Measurements from ENCODE around the gene FAM171A1.
"Not testable (repeated sequence)": the region's sequence is repeated elsewhere in the genome, so short reads cannot be mapped to it uniquely, and the experiment has no call there.

Gene FAM171A1

GRCh38 chr10:15213461-15213861 lies 157.6 kb downstream of the FAM171A1 start:
- DNase-seq: no peak

- DNase-seq: no peak
Observed at GRCh38 chr10:15211464-15211979, 159.6 kb downstream of the FAM171A1 start.

- no peak for DNase-seq
Observed at GRCh38 chr10:15210521-15210920, 160.6 kb downstream of the FAM171A1 start.

- peak in 52 of 56 donors; percentile 19 to 93 (median 59) for DNase-seq
Observed at GRCh38 chr10:15209827-15210509, 161.1 kb downstream of the FAM171A1 start.

- no peak for DNase-seq
Observed at GRCh38 chr10:15208221-15208620, 162.9 kb downstream of the FAM171A1 start.

GRCh38 chr10:15207410-15207809 lies 163.7 kb downstream of the FAM171A1 start:
- not testable (repeated sequence) for DNase-seq

- DNase-seq: no peak
Observed at GRCh38 chr10:15202639-15203038, 168.4 kb downstream of the FAM171A1 start.

GRCh38 chr10:15202301-15202621 lies 168.8 kb downstream of the FAM171A1 start:
- not testable (repeated sequence) for DNase-seq

GRCh38 chr10:15201589-15202300 lies 169.3 kb downstream of the FAM171A1 start:
- no peak for DNase-seq

- DNase-seq: no peak
Observed at GRCh38 chr10:15200626-15201025, 170.5 kb downstream of the FAM171A1 start.

- DNase-seq: no peak
Observed at GRCh38 chr10:15197911-15198310, 173.2 kb downstream of the FAM171A1 start.

GRCh38 chr10:15197276-15197675 lies 173.8 kb downstream of the FAM171A1 start:
- no peak for DNase-seq

- peak in 1 of 56 donors; percentile 2 for DNase-seq
Observed at GRCh38 chr10:15196021-15196834, 174.9 kb downstream of the FAM171A1 start.

GRCh38 chr10:15189133-15189885 lies 181.8 kb downstream of the FAM171A1 start:
- DNase-seq: no peak

- no peak for DNase-seq
Observed at GRCh38 chr10:15188603-15189002, 182.5 kb downstream of the FAM171A1 start.

- no peak for DNase-seq
Observed at GRCh38 chr10:15183689-15184481, 187.2 kb downstream of the FAM171A1 start.

- no peak for DNase-seq
Observed at GRCh38 chr10:15182540-15183207, 188.4 kb downstream of the FAM171A1 start.

GRCh38 chr10:15181576-15182156 lies 189.4 kb downstream of the FAM171A1 start:
- DNase-seq: no peak

GRCh38 chr10:15180736-15181135 lies 190.4 kb downstream of the FAM171A1 start:
- DNase-seq: no peak

Data from nucleus accumbens (tissue), 56 donors.